GM21526 (cell line): ENCODE data around the gene PHTF1.
A peak's percentile ranks its signal among the peaks of the same experiment; 100 is the strongest.

Experiments
- ATAC-seq: cut with Tn5 transposase; IDR thresholded peaks from one replicate; pipeline ENCODE4 v1.9.1; 2021; ENCODE audit warnings: moderate library complexity; ENCODE audit not compliant: unreplicated experiment, low FRiP score

The PHTF1 gene

DNA sequence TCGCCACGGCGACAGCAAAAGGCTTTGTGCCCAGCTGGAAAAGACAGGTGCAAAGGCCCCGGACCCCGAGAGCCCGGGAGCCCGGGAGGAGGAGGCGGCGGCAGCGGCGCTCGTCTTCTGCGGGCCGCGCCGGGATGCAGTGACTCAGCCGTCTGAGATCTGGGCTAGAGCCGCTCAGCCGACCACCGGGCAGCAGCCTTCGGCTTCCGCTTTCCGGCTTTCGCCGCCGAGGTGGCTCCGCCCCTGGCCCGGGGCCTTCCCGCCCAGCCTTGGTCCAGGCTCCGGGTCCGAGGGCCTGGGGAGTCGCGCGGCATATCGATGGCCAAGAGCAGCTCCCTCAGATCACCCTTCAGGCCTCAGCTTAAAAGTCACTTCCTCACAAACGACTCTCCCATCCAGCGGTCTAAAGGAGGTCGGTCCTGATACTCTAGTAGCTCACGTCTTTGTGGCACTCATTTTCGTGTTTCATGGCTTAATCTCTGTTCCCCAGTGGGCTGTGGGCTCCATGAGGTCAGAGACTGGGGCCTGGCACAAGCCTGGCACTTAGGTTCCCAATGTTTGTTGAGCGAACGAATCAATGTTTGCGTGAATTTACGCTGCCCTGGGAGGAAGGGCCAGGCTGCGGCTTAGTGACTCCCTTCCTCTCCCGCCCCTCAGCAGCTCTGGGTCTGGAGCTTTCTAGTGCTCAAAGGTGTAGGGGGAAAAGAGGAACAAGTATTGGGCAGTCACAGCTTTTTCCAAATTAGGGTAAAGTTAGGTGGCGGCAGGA, at the start of gene PHTF1:
Gene PHTF1 (minus strand): TSS at position 154 of the 769 bp plus-strand sequence. CDS start 783 bp downstream, outside the sequence.
- peak; percentile 75 for ATAC-seq

DNA sequence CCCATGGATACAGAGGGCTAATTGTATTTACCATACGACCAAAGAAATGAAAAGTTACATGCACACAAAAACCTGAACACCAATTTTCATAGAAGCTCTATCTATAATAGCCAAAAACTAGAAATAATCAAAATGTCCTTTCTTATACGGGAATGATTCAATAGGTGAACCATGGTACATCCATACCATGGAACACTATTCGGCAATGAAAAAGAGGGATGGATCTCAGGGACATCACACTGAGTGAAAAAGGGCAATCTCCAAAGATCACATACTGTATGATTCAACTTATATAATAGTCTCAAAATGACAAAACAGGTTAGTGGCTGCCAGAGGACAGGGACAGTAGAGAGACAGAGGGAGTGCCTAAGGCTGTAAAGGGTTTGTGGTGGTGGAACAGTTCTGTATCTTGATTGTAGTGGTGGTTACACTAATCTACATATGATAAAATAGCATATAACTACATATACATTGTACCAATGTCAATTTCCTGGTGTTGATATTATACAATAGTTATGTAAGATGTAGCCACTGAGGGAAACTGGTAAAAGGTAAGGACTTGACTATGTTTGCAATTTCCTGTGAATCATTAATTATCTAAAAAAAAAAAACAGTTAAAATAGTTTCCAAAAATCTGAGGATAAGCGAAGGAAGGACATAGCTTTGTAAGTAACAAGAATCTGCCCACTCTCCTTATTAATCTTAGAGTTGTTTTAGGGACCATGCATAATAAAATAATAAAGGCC, 49.3 kb upstream of the PHTF1 start:
- ATAC-seq: no peak

DNA sequence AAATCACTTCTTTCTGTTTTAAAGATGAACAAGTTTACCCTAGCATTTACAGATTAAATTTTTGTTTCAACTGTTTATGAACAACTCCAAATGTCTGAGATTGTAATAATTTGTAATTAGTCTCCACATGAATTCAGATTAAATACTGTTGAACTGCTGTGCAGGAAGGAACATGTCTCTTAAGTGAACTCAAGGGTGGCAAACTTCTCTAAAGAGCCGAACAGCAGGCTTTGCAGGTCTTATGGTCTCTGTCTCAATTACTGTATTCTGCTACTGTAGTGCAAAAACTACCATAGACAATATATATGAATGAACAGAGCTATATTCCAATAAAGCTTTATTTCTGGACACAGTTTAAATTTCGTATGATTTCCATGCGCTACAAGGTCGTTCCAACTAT, 46.4 kb upstream of the PHTF1 start:
- ATAC-seq: no peak

DNA sequence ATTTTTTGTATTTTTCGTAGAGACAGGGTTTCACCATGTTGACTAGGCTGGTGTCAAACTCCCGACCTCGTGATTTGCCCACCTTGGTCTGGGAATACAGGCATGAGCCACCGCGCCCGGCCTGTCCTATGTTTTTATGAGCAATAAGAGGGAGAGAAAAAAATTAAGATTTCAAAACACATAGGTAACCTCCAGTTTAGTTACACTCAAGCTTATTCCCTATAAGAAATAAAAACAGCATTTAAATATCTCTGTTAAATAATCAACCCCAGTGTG, 45.9 kb upstream of the PHTF1 start:
- ATAC-seq: no peak

DNA sequence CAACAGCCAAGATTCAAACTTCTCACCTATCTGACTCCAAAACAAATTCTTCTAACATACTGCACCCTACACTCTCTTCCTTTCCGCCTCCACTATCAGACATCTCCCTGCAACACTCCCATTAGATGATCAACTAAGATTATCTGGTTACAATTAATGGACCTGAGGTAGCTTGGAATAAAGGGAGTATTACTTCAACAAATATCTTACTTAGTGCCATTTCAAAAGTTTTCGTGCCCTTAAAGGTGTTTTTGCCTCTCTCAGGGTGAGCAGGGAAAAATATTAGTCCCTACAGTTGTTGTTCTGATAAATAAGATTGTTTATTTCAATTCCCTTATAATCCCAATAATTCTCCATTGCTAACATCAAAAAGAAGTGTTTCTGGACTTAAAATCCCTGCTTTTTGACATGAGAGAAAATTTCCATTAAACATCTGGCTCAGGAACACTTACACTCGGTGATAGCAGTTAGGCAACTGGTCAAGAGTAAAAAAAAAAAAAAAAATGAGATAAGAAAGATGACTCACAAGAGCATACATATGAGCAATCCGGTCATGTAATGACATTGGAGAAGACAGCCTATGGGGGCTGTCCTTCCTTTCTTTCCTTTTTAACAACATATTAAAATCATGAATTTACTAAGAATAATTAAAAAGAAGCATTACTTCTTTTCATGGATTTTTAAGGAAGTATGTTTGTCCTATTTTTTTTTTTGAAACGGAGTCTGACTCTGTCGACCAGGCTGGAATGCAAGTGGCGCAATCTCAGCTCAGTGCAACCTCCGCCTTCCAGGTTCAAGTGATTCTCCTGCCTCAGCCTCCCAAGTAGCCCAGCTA, 45.4 kb upstream of the PHTF1 start:
- ATAC-seq: no peak

DNA sequence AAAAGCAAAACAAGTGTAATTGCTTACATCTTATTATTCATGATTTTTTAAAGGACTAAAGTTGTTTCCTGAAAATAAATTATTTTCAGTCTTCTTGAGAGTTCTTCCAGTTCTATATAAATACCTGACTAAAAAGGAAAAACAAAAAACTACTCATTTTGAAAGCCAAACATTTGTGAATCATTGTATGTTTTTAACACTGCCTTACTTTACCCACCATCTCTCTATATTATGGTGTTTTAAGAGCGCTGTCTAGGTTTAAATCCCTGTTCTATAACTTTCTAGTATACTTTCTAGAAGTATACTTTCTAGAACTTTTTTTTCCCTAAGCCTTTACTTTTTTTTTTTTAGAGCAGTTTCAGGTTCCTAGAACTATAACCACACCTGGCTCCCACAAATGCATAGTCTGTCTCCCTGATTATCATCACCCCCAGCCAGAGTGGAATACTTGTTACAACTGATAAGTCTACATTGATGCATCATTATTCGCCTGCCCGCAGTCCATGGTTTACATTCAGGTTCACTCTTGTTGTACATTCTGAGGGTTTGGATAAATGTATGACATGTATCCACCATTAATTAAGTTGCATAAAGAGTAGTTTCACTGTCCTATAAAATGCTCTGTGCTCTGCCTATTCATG, 43.2 kb upstream of the PHTF1 start:
- ATAC-seq: no peak

DNA sequence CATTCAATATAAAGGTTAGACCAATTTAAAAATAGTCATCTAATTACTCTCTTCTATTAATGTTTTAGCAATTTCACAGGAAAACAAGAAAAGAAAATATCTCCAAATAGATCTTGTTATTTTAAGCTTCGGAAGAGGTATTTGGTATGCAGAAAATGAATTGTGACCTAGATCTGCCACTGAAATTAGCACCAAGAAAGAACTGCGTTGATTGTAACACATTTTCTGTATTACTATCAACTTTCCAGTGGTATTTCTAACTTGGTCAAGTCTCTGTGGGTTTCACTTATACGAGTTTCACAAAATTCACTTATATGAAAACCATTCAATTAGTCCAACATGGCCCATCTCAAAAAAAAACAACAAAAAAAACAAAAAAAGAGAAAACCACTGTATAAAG, 41.2 kb upstream of the PHTF1 start:
- ATAC-seq: no peak

DNA sequence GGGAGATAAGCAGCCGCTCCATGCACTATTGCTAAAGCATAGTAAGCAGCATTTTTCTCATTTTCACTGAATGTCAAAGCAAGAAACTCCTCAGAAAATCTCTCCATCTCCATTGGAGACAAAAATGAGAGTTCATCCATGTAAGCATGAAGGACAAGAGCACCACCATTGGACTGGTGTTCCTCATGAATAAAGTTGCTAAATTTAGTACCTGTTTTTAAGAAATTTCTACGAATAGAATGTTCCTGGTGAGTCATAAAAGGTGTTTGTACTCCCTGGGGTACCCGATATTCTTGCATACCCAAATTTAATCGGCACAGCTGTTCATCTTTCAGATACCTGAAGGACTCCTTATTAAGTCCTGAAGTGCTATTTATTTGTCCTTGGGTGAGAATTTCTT, 38.2 kb upstream of the PHTF1 start:
- ATAC-seq: no peak

DNA sequence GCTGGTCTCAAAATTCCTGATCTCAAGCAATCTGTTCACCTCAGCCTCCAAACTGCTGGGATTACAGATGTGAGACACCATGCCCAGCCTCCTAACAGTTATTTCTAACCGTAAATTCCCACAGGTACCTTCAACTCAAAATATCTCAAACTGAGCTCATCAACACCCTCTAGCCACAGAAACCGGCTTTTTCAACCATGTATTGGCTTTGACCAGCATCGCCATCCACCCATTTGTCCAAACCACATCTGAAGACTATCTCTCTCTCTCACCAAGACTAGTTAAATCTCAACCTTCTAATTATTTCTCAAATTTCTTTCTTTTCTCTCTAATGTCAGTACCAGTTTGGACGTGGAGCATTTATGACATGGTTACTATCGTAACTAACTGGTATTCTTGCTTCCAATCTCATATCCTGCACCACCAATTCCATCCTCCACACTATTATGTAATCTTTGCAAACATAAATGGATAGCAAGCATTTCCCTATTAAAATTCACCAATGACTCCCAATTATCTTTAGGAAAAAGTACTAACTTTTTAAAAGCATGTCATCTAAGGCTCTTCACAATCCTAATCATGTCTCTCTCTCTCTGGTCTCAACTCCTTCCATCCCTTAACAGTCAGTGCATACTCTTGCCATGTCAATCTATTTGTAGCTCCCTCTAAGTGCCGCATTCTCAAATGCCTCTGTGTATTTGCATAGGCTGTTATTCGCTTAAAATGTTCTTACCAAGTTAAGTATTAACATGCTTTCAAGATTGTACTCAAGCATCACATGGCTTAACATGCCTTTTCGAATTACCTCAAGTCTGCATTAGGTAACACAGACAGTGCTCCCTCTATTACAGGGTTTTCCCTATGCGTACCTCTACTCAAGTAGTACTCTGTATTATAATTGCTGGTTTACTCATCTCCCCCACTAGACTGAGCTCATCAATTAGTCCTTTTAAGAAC, 34.9 kb upstream of the PHTF1 start:
- no peak for ATAC-seq

DNA sequence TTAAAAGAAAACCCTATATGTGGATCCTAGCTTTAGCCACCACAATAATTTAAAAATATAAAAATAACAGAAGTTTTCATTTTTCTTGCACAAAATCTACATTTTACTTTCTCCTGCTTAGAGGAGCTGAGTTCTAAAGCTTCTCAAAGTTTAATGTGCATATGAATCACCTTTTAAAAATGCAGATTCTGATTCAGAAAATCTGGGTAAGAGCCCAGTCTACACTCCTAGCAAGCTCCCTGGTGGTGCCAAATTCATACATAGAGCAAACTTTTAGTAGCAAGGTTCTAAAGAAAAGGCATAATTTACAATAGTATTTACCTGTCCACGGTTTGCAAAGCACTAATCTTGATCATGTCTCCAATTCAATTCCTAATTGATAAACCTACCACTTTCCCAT, 33.7 kb upstream of the PHTF1 start:
- no peak for ATAC-seq

DNA sequence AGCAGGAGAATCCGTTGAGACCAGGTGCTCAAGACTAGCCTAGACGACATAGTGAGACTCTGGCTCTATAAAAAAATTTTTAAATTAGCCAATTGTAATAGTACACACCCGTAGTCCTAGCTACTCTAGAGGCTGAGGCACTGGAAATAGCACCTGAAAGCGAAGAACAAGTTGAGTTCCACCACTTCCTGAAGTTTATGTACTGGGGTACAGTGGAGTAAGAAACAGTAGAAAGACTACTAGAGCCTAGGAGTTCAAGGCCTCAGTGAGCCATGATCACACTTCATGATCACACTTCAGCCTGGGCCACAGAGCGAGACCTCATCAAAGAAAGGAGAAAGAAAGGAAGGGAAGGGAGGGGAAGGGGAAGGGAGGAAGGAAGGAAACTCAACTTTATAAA, 33.2 kb upstream of the PHTF1 start:
- no peak for ATAC-seq

DNA sequence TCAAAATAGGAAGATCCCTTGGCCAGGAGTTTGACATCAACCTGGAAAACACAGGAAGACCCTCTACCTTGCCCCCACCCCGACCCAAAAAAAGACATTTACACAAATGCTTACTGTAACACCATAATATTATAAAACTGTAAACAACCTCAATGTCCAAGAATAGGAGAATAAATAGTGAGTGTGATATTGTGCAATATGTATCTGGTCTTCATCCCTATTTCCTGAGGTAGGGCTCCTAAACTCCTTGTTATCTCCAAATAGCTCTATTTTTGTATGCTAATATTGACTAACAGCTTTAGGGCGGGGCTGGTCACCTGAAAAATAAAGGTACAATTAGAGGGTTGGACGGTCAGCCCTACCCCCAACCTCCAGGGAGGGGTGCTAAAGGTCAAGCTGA, 29.5 kb upstream of the PHTF1 start:
- ATAC-seq: no peak

DNA sequence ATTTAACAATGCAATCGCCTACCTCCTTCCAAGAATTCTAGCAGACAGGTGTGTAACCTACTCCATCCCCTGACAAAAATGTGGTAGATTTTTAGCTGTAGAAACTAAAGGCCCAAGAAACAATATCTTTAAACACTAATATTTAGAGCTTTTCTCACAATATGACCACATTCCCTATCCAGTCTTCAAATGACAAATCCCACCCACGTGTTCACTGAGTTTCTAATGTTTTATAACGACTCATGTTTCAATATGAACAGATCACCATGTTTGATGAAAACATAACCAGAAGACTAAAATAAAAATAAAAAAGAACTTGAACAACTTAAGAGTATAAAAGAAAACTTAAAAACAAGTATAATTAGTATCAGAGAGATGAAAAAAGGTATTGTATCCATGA, 28.4 kb upstream of the PHTF1 start:
- ATAC-seq: no peak

DNA sequence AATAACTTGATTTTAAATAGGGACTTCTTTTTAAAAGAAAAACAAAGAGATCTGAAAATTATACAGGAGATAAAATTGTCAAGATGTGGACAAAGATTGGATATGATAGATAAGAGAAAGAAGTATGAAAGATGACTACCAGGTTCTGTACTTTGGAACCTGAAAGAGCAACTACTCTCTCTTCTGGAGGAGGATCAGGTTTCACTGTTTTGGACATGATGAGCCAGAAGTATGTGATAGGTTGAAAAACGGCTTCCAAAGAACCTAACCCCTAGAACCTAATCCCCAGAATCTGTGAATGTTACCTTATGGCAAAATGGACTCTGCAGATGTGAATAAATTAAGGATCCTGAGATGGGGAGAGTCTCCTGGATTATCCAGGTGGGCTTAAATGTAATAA, 26.8 kb upstream of the PHTF1 start:
- ATAC-seq: no peak

DNA sequence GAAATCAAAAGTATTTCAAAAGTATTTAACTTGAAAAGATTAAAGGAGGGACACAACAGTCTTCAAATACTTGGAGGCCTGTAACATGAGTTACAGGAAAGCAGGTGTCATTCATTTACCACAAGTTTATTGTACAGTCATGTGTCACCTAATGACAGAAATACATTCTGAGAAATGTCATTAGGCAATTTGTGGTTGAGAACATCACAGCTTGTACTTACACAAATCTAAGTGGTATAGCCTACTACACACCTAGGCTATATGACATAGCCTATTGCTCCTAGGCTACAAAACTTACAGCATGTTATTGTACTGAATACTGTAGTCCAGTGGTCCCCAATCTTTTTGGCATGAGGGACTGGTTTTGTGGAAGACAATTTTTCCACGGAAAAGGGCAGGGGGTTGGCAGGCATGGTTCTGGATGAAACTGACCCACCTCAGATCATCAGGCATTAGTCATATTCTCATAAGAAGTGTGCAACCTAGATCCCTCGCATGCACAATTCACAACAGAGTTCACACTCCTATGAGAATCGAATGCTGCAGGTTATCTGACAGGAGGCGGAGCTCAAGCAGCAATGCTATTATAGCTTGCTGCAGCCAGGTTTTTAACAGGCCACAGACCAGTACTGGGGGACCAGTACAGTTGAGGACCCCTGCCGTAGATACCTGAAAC, 25.0 kb upstream of the PHTF1 start:
- peak; percentile 64 for ATAC-seq

DNA sequence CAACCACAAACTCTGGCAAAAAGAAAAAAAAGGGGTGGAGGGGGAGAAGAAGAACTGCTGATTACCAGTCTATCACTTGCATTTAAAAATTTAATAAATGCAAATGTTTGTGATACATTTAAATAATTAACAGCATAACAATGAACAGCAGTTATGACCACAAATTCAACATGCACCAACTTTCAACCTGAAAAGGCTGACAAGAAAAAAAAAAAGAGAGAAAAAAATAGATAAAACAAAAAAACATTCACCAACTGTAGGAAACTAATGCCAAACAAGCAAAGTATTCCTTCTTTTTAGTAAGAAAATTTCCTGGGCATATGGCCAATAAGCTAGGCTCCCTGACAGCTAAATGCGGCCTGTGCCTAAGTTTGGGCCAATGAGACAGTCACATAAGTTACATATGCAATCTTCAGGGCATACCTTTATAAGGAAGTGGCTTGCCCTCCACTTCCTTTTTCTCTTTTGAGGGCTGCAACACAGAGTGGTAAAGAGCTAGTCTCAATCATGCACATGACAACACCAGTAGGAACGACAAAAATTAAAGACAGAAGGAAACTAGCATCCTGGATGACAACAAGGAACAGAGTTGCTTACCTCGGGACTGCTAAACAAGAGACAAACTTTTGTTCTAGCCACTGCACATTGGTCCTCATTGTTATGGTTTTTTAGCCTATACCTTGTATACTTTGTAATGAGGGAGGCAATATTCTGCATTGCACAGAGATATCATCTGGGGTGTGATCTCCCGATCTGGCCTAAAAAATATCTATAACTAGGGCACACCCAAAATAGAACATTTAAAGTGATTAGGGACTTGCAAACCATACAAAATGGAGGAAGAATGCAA, 24.2 kb upstream of the PHTF1 start:
- peak; percentile 75 for ATAC-seq

DNA sequence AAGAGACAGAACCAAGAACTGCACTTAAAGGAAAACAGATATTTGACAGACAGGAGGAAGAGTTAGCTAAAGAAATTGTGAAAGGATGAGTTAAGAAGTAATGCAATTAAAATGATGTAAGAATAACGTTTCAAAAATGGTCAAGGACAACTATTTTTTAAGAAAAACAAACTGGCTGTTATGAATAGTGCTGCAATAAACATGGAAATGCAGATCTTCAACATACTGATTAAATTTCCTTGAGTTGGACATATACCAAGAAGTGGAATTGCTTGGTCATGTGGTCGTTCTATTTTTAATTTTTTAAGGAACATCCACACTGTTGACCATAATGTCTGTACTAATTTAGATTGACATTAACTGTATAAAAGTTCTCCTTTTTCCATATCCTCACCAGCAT, 23.1 kb upstream of the PHTF1 start:
- ATAC-seq: no peak

DNA sequence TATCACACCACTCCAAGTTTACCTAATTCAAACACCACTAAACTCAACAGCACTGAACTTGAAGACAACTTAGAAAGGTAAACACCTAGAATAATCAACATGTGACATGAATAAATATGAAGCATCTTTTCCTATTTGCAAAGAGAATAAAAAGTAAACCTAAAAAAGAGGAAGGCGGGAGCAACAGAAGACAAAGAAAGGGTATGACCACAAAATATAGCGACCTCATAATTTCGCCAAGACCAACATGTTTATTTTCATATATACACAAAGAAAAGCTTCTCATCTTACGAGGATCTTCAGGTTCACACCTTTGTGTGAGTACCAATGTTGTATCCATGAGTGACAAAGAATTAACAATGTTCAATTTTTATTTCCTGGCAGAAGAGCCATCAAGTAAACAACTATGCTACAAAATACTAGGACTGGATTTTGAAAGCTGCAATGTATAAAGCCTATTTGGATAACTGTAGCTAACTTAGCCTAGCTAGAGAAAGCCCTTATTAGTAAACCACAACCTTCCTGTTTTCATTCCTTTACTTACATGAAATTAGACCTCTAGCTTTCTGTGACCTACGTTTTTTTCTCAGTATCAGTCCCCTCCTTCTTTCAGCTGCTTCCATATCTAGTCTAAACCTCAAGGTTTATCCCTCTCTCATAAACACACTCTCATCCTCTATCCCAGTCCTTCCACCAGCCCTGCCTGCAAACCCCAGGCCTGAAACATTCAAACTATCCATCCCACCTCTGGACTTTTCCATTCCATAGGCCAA, 21.3 kb upstream of the PHTF1 start:
- ATAC-seq: no peak
